ENCODE data around the gene SLC34A3.

Gene SLC34A3

GRCh38 chr9:137228968-137229896 is 1.5 kb upstream of the SLC34A3 start:
- Histone ChIP-seq H3K4me1 (ENCODE audit: control insufficient read depth, insufficient read depth, low read length) (peaks cover 49% of the 10 kb centered on the region), H3K4me3 (ENCODE audit: low read length) (no peak overlapping the region), H3K27me3 (ENCODE audit: control insufficient read depth, insufficient read depth, low read length) (peaks cover 39% of the 10 kb centered on the region), H3K9me3 (ENCODE audit: control insufficient read depth, low read length) (no peaks in the 10 kb centered on the region), H3K9ac (ENCODE audit: low read length) (no peak overlapping the region), H3K36me3 (ENCODE audit: control insufficient read depth, insufficient read depth, low read length) (no peaks in the 10 kb centered on the region)

- Histone ChIP-seq H3K36me3 (ENCODE audit: control insufficient read depth, insufficient read depth, low read length) (no peaks in the 10 kb centered on the region), H3K27me3 (ENCODE audit: control insufficient read depth, insufficient read depth, low read length) (peaks cover 47% of the 10 kb centered on the region), H3K9ac (ENCODE audit: low read length) (no peak overlapping the region), H3K4me3 (ENCODE audit: low read length) (no peak overlapping the region), H3K9me3 (ENCODE audit: control insufficient read depth, low read length) (no peaks in the 10 kb centered on the region), H3K4me1 (ENCODE audit: control insufficient read depth, insufficient read depth, low read length) (peaks cover 41% of the 10 kb centered on the region)
Observed at GRCh38 chr9:137229903-137230704, 597 bp upstream of the SLC34A3 start.

DNA sequence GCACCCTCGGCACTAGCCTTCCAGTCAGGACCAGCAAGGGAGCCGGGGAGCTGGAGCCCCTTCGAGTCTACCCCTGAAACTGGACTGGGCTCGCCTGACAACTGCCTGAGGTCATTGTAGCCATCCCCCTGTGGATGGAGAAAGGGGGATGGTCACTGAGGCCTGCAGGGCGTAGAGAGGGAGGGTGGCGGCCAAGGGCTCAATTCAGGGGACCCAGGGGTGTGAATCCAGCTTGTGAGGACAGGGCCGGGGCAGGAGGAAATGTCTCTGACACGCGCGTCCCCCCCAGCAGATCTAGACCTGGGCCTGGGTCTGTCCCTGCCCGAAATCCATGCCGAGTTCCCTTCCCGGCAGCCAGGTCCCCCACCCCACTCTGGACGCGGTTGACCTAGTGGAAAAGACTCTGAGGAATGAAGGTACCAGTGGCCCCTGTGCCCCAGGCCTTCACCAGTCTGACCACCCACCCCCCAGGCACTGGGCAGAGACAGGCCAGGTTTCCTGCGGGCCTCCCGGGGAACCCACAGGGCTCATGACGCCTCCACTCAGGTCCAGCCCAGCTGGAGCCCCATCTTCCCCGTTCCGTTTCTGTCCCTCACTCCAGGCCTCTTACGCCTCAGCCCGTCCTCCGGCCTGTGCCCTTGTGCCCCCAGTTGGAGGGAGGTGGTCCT is 805 bp downstream of the SLC34A3 start:
- Histone ChIP-seq H3K27me3 (ENCODE audit: control insufficient read depth, insufficient read depth, low read length) (peaks cover 59% of the 10 kb centered on the region), H3K9ac (ENCODE audit: low read length) (no peak overlapping the region), H3K9me3 (ENCODE audit: control insufficient read depth, low read length) (no peaks in the 10 kb centered on the region), H3K4me1 (ENCODE audit: control insufficient read depth, insufficient read depth, low read length) (peaks cover 34% of the 10 kb centered on the region), H3K4me3 (ENCODE audit: low read length) (no peak overlapping the region), H3K36me3 (ENCODE audit: control insufficient read depth, insufficient read depth, low read length) (no peaks in the 10 kb centered on the region)

- H3K9ac ChIP-seq (ENCODE audit: low read length): no peak overlapping the region
- peaks cover 59% of the 10 kb centered on the region for H3K27me3 ChIP-seq (ENCODE audit: control insufficient read depth, insufficient read depth, low read length)
- H3K9me3 ChIP-seq (ENCODE audit: control insufficient read depth, low read length): no peaks in the 10 kb centered on the region
- H3K4me3 ChIP-seq (ENCODE audit: low read length): no peak overlapping the region
- H3K4me1 ChIP-seq (ENCODE audit: control insufficient read depth, insufficient read depth, low read length): peaks cover 34% of the 10 kb centered on the region
- no peaks in the 10 kb centered on the region for H3K36me3 ChIP-seq (ENCODE audit: control insufficient read depth, insufficient read depth, low read length)
Observed at GRCh38 chr9:137232101-137232500, 1.4 kb downstream of the SLC34A3 start.

GRCh38 chr9:137232510-137232909 is 1.8 kb downstream of the SLC34A3 start:
- Histone ChIP-seq H3K9ac (ENCODE audit: low read length) (no peak overlapping the region), H3K27me3 (ENCODE audit: control insufficient read depth, insufficient read depth, low read length) (peaks cover 59% of the 10 kb centered on the region), H3K9me3 (ENCODE audit: control insufficient read depth, low read length) (no peaks in the 10 kb centered on the region), H3K4me3 (ENCODE audit: low read length) (no peak overlapping the region), H3K36me3 (ENCODE audit: control insufficient read depth, insufficient read depth, low read length) (no peaks in the 10 kb centered on the region), H3K4me1 (ENCODE audit: control insufficient read depth, insufficient read depth, low read length) (peaks cover 34% of the 10 kb centered on the region)

GRCh38 chr9:137233143-137233980 is 2.7 kb downstream of the SLC34A3 start:
- H3K27me3 ChIP-seq (ENCODE audit: control insufficient read depth, insufficient read depth, low read length): peaks cover 59% of the 10 kb centered on the region
- no peaks in the 10 kb centered on the region for H3K36me3 ChIP-seq (ENCODE audit: control insufficient read depth, insufficient read depth, low read length)
- no peak overlapping the region for H3K4me3 ChIP-seq (ENCODE audit: low read length)
- no peak overlapping the region for H3K9ac ChIP-seq (ENCODE audit: low read length)
- H3K4me1 ChIP-seq (ENCODE audit: control insufficient read depth, insufficient read depth, low read length): peaks cover 37% of the 10 kb centered on the region
- H3K9me3 ChIP-seq (ENCODE audit: control insufficient read depth, low read length): no peaks in the 10 kb centered on the region

DNA sequence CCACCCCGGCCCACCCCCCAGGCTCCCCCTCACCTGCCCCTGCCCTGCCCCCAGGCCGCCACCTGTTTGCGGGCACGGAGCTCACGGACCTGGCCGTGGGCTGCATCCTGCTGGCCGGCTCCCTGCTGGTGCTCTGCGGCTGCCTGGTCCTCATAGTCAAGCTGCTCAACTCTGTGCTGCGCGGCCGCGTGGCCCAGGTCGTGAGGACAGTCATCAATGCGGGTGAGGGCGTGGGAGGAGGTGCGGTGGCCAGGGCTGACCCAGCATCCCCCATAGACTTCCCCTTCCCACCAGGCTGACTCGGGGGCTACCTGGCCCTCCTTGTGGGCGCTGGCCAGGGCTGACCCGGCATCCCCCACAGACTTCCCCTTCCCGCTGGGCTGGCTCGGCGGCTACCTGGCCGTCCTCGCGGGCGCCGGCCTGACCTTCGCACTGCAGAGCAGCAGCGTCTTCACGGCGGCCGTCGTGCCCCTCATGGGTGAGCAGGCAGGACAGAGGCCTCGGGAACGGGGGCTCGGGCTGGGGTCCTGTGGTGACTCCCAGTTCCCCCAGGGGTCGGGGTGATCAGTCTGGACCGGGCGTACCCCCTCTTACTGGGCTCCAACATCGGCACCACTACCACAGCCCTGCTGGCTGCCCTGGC is 3.5 kb downstream of the SLC34A3 start:
- no peaks in the 10 kb centered on the region for H3K36me3 ChIP-seq (ENCODE audit: control insufficient read depth, insufficient read depth, low read length)
- peaks cover 53% of the 10 kb centered on the region for H3K27me3 ChIP-seq (ENCODE audit: control insufficient read depth, insufficient read depth, low read length)
- no peak overlapping the region for H3K9ac ChIP-seq (ENCODE audit: low read length)
- H3K4me3 ChIP-seq (ENCODE audit: low read length): no peak overlapping the region
- H3K9me3 ChIP-seq (ENCODE audit: control insufficient read depth, low read length): no peaks in the 10 kb centered on the region
- H3K4me1 ChIP-seq (ENCODE audit: control insufficient read depth, insufficient read depth, low read length): peaks cover 36% of the 10 kb centered on the region

GRCh38 chr9:137234758-137235423 is 4.2 kb downstream of the SLC34A3 start:
- Histone ChIP-seq H3K4me1 (ENCODE audit: control insufficient read depth, insufficient read depth, low read length) (peaks cover 36% of the 10 kb centered on the region), H3K9me3 (ENCODE audit: control insufficient read depth, low read length) (no peaks in the 10 kb centered on the region), H3K27me3 (ENCODE audit: control insufficient read depth, insufficient read depth, low read length) (peaks cover 49% of the 10 kb centered on the region), H3K4me3 (ENCODE audit: low read length) (no peak overlapping the region), H3K36me3 (ENCODE audit: control insufficient read depth, insufficient read depth, low read length) (no peaks in the 10 kb centered on the region), H3K9ac (ENCODE audit: low read length) (no peak overlapping the region)

DNA sequence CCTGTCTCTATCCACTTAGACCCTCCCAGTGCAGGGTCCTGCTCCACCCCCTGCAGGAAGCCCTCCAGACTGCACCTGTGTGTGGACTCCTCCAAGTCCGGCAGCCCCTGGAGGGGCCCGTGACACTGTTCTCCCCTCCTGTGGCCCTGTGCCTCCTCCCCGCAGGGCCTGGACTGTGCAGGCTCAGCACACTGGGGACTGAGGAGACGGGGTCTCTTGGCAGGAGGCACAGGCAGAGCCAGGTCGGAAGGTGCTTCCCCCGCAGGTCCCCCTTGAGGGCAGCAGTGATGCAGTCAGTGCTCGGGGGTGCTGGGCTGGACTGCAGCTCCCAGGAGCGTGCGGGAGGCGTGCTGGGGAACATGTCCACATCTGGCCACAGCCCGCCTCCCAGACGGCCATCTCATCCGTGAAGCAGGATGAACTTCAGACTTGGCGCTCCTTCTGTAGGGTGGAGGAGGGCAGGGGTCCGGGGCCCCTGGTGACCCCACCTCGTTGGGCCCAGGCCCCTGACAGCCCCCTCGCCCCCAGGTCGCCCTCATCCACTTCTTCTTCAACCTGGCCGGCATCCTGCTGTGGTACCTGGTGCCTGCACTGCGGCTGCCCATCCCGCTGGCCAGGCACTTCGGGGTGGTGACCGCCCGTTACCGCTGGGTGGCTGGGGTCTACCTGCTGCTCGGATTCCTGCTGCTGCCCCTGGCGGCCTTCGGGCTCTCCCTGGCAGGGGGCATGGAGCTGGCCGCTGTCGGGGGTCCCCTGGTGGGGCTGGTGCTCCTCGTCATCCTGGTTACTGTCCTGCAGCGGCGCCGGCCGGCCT is 4.9 kb downstream of the SLC34A3 start:
- Histone ChIP-seq H3K9me3 (ENCODE audit: control insufficient read depth, low read length) (no peaks in the 10 kb centered on the region), H3K9ac (ENCODE audit: low read length) (no peak overlapping the region), H3K4me3 (ENCODE audit: low read length) (no peak overlapping the region), H3K27me3 (ENCODE audit: control insufficient read depth, insufficient read depth, low read length) (peaks cover 46% of the 10 kb centered on the region), H3K36me3 (ENCODE audit: control insufficient read depth, insufficient read depth, low read length) (no peaks in the 10 kb centered on the region), H3K4me1 (ENCODE audit: control insufficient read depth, insufficient read depth, low read length) (peaks cover 36% of the 10 kb centered on the region)

GRCh38 chr9:137236238-137236935 is 5.7 kb downstream of the SLC34A3 start:
- Histone ChIP-seq H3K4me1 (ENCODE audit: control insufficient read depth, insufficient read depth, low read length) (peaks cover 36% of the 10 kb centered on the region), H3K4me3 (ENCODE audit: low read length) (no peak overlapping the region), H3K9ac (ENCODE audit: low read length) (peak overlapping the region; percentile 48), H3K9me3 (ENCODE audit: control insufficient read depth, low read length) (no peaks in the 10 kb centered on the region), H3K36me3 (ENCODE audit: control insufficient read depth, insufficient read depth, low read length) (no peaks in the 10 kb centered on the region), H3K27me3 (ENCODE audit: control insufficient read depth, insufficient read depth, low read length) (peaks cover 43% of the 10 kb centered on the region)

Measured in mucosa of stomach (tissue), 1 donor.